ENCODE data around the gene CD55. TPM values are rescaled to one million over a fixed set of nuclear protein-coding genes. Genes with fewer than 3 reads are reported as not detected.

Gene CD55
- total RNA-seq, 4 donors from 2014 or later = 138 to 264 (median 197) TPM

DNA sequence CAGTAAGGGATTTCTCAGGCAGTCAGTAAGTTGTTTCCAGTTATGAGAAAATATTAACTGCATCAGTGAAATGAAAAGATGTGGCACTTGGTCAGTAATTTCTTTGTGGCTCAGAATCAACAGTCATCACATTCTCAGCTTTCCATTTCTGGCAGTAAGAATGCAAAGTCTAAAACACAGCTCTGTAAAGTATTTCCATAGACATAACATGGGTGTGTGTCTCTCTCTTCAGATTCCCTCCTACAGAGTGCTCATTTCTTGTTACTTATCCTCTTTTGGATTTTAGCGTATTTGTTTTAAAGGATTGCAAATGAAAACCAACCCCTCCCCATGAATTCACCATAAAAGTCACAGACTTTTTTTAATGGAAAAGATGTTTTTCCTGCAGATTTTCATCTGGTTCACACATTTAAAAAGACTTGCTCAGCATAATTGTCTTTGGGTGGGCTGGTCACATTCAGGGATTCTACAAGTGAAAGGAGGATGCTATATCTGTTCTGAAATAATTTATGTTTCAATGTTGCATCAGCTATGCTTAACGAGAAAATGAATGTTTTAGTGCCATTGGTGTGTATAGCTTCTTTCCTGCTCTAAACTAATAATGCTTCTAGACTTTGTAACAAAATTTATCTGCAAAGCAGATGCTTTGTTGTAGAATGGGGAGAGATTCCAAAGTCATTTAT, 34.6 kb upstream of the CD55 start:
- H3K4me1 ChIP-seq = peaks cover 30% of the 10 kb centered on the region
- no peak for TF ChIP-seq POLR2AphosphoS5 (IDR thresholded peaks at IDR 0.05)
- no peak for TF ChIP-seq EP300 (IDR thresholded peaks at IDR 0.05)
- no peak for DNase-seq (ENCODE audit: low spot score in 2 of 2)

DNA sequence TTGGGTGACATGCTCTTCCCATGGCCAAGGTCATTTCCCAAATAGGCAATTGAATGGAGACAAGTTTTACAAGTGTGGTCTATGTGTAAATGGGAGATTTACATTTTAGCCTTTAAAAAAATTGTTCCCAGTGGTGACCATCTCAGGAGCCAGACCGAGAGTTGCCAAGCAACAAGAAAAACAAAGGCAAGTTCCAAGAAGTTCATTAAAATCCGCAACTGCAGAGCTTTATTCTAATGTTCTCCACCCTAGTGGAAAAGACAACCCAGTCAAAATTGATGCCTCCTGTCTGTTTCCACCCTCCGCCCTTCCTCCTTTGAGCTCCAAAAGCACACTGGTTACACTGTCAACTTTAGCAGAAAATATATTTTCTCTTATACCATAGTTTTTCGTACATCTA, 33.2 kb upstream of the CD55 start:
- TF ChIP-seq, protein P1, sequence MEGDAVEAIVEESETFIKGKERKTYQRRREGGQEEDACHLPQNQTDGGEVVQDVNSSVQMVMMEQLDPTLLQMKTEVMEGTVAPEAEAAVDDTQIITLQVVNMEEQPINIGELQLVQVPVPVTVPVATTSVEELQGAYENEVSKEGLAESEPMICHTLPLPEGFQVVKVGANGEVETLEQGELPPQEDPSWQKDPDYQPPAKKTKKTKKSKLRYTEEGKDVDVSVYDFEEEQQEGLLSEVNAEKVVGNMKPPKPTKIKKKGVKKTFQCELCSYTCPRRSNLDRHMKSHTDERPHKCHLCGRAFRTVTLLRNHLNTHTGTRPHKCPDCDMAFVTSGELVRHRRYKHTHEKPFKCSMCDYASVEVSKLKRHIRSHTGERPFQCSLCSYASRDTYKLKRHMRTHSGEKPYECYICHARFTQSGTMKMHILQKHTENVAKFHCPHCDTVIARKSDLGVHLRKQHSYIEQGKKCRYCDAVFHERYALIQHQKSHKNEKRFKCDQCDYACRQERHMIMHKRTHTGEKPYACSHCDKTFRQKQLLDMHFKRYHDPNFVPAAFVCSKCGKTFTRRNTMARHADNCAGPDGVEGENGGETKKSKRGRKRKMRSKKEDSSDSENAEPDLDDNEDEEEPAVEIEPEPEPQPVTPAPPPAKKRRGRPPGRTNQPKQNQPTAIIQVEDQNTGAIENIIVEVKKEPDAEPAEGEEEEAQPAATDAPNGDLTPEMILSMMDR (IDR thresholded peaks at IDR 0.05) = no peak
- no peak for TF ChIP-seq POLR2AphosphoS5 (IDR thresholded peaks at IDR 0.05)
- no peak for TF ChIP-seq EP300 (IDR thresholded peaks at IDR 0.05)
- TF ChIP-seq POLR2A (IDR thresholded peaks at IDR 0.05) = no peak
- Histone ChIP-seq H3K27ac (no peak overlapping the region), H3K4me3 (no peak overlapping the region), H3K36me3 (no peaks in the 10 kb centered on the region), H3K4me1 (peaks cover 17% of the 10 kb centered on the region), H3K9me3 (no peaks in the 10 kb centered on the region), H3K27me3 (no peaks in the 10 kb centered on the region)
- no peak for DNase-seq (ENCODE audit: low spot score in 2 of 2)
- 38% methylated on average over 4 of the region's 4 CpGs for WGBS

More for the DNA sequence above, 34.6 kb upstream of the CD55 start:
- 67% methylated on average over 2 of the region's 2 CpGs for WGBS
- Histone ChIP-seq H3K27me3 (no peaks in the 10 kb centered on the region), H3K27ac (no peak overlapping the region), H3K4me3 (no peak overlapping the region), H3K9me3 (no peaks in the 10 kb centered on the region), H3K36me3 (no peaks in the 10 kb centered on the region)

DNA sequence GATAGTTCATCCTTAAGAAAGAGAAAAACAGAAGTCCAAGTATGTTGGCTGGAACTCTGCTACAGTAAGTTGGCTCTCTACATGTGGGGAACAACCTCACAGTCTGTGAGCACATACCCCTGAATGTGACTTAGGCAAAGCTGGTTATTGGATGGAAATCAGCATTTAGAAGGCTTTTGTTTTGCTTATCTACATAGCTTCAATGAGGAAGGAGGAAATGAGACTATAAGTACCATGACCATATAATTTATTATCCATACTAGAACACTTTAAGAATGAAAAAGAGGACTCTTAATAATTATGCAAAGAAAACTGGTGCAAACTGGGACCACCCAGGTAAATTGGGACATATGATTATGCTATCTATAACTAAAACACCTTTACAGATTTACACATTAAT, 31.7 kb upstream of the CD55 start:
- TF ChIP-seq EP300 (IDR thresholded peaks at IDR 0.05) = no peak
- TF ChIP-seq POLR2A (IDR thresholded peaks at IDR 0.05) = no peak
- TF ChIP-seq POLR2AphosphoS5 (IDR thresholded peaks at IDR 0.05) = no peak
- TF ChIP-seq, protein P1 (IDR thresholded peaks at IDR 0.05) = no peak
- no peak for DNase-seq (ENCODE audit: low spot score in 2 of 2)
- Histone ChIP-seq H3K27me3 (no peaks in the 10 kb centered on the region), H3K27ac (no peak overlapping the region), H3K36me3 (no peaks in the 10 kb centered on the region), H3K4me1 (peaks cover 17% of the 10 kb centered on the region), H3K4me3 (no peak overlapping the region), H3K9me3 (no peaks in the 10 kb centered on the region)

DNA sequence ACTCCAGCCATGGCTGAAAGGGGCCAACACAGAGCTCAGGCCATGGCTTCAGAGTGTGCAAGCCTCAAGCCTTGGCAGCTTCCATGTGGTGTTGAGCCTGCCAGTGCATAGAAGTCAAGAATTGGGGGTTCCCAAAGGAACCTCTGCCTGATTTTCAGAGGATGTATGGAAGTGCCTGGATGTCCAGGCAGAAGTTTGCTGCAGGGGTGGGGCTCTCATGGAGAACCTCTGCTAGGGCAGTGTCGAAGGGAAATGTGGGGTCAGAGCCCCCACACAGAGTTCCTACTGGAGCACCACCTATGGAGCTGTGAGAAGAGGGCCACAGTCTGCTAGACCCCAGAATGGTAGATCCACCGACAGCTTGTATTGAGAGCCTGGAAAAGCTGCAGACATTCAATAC, 29.8 kb upstream of the CD55 start:
- peaks cover 15% of the 10 kb centered on the region for H3K4me1 ChIP-seq
- no peak for TF ChIP-seq EP300 (IDR thresholded peaks at IDR 0.05)
- no peak for TF ChIP-seq POLR2A (IDR thresholded peaks at IDR 0.05)
- TF ChIP-seq POLR2AphosphoS5 (IDR thresholded peaks at IDR 0.05) = no peak
- TF ChIP-seq, protein P1 (IDR thresholded peaks at IDR 0.05) = no peak
- no peak overlapping the region for H3K27ac ChIP-seq
- 100% methylated on average over 1 of the region's 2 CpGs for WGBS
- no peaks in the 10 kb centered on the region for H3K36me3 ChIP-seq
- no peak for DNase-seq (ENCODE audit: low spot score in 2 of 2)
- no peaks in the 10 kb centered on the region for H3K27me3 ChIP-seq
- no peaks in the 10 kb centered on the region for H3K9me3 ChIP-seq
- no peak overlapping the region for H3K4me3 ChIP-seq

DNA sequence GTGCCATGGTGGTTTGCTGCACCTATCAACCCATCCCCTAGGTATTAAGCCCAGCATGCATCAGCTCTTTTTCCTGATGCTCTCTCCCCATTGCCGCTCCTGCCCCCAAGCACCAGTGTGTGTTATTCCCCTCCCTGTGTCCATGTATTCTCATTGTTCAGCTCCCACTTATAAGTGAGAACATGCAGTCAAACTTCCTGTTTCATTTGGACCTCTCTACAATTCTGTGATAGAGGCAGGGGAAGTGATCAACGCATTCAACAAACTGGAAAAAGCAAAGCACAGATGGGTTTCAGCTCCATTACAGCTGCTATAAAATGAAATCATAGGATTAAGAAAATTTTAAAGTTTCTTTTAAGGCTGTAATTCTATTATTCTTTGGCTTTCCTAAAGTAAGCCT, 23.3 kb upstream of the CD55 start:
- 64% methylated on average over 2 of the region's 2 CpGs for WGBS
- no peak for DNase-seq (ENCODE audit: low spot score in 2 of 2)

More for the DNA sequence above, 23.3 kb upstream of the CD55 start:
- peaks cover 11% of the 10 kb centered on the region for H3K4me1 ChIP-seq
- peak overlapping the region; percentile 26 for H3K4me3 ChIP-seq
- H3K36me3 ChIP-seq = no peaks in the 10 kb centered on the region
- H3K27me3 ChIP-seq = no peaks in the 10 kb centered on the region
- H3K27ac ChIP-seq = peak overlapping the region; percentile 42
- no peaks in the 10 kb centered on the region for H3K9me3 ChIP-seq
- TF ChIP-seq EP300 (IDR thresholded peaks at IDR 0.05) (no peak), POLR2A (IDR thresholded peaks at IDR 0.05) (no peak), POLR2AphosphoS5 (IDR thresholded peaks at IDR 0.05) (no peak)
- TF ChIP-seq, protein P1 (IDR thresholded peaks at IDR 0.05) = no peak

Measured in suprapubic skin (tissue), 4 donors.